Activated CD4-positive, alpha-beta T cell treated with anti-CD3 and anti-CD28 coated beads for 4 hours (primary cell): Measurements from ENCODE around the gene GNAQ.
"Not testable (repeated sequence)": the region's sequence is repeated elsewhere in the genome, so short reads cannot be mapped to it uniquely, and the experiment has no call there.

Source experiments
- DNase-seq, 2 donors: peaks; one replicate each; pipeline ENCODE4 v3.0.0-alpha.2; 2020

The GNAQ gene

DNA sequence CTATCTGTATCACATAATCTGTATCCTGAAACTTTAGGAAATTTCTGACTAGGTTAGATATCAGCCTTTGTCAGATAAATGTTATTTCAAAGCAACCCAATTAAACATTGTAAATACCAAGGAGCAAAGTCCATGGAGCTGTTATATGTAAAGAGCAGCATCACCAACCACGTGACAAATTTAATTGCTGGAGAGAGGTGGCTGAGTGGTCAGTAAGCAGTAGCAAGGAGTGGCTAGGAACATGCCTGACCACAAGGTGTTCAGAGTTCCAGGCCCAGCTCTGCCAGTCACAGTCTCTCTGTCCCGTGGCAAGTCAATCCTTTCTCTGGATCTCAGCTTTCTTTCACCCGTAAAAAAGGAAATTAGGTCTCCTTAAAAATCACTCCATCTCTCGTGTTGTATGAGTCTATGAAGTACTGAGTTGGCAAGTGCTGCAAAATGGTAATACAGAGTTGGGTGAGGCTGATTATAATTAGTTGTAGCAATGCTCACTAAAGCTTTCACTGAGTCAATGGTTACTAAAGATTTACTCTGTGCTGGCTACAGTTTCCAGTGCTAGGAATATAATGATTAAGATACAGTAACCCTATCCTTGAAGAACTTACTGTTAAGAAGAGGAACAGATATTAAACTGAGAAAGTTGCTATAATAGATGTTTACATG lies 166.1 kb downstream of the GNAQ start:
- DNase-seq, result no peak

DNA sequence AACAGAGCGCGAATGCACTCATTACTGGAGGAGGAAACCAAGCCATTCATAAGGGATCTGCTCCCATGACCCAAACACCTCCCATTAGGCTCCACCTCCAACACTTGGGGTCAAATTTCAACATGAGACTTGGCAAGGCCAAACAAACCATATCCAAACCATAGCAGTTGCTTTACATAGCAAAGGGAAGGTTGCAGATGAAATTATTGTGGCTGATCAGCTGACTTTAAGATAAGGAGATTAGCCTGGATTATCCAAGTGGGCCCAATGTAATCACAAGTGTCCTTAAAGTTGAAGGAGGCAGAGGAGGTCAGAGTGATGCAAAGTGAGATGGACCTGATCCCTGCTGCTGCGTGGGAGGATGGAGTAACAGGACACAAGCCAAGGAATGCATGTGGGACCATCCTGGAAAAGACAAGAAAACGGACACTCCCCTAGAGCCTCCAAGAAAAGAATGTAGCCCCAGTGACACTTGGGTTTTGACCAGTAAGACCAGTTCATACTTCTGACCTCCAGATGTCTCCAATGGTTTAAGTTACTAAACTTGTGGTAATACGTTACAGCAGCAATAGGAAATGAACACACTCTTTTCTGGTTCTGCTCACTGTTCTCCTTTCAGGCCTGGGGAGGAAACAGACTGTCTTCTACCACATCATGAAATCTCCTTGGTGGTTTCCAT lies 167.3 kb downstream of the GNAQ start:
- DNase-seq, result no peak

DNA sequence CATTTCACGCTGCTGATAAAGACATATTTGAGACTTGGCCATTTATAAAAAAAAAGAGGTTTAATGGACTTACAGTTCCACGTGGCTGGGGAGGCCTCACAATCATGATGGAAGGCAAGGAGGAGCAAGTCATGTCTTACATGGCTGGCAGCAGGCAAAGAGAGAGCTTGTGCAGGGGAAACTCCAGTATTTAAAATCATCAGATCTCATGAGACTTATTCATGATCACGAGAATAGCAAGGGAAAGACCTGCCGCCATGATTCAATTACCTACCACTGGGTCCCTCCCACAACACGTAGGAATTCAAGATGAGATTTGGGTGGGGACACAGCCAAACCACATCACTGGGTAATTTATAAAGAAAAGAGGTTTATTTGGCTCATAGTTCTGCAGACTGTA lies 168.0 kb downstream of the GNAQ start:
- DNase-seq, result not testable (repeated sequence)

DNA sequence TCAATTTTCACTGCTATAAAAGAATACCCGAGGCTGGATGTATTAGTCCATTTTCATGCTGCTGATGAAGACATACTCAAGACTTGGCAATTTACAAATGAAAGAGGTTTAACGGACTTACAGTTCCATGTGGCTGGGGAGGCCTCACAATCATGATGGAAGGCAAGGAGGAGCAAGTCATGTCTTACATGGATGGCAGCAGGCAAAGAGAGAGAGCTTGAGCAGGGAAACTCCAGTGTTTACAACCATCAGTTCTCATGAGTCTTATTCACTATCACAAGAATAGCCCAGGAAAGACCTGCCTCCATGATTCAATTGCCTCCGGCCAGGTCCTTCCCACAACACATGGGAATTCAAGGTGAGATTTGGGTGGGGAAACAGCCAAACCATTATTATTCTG lies 170.7 kb downstream of the GNAQ start:
- not testable (repeated sequence) for DNase-seq

DNA sequence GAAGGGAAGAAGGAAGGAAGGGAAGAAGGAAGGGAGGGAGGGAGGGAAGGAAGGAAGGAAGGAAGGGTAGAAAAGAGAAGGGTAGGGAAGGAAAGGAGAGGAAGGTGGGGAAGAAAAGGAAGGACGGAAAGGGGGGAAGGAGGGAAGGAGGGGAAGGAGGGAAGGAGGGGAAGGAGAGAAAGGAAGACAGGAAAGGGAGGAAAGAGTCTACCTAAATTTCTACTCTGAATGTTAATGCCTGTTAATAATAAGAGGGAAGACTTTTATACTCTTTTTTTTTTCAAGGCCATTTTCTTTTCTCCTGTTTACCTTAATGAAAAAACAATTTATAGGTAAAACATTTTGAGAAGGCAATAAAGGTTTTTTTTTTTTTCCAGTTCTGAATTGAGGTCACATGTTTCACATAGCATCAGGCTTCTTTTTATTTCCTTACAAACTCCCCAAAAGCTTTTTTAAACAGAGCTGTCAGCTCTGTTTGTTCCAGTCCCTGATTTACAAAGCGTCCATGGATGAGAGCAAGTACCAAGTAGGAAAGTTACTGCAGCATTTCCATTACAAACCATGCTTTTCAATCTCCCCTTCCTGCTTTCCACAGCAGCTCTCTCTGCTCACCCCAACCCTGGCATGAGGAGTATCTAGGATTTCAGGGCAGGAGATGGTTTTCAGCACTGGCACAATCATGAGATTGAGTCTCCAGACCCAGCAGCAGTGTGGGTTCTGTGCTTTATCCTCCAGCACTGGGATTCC lies 173.9 kb downstream of the GNAQ start:
- DNase-seq, result no peak

DNA sequence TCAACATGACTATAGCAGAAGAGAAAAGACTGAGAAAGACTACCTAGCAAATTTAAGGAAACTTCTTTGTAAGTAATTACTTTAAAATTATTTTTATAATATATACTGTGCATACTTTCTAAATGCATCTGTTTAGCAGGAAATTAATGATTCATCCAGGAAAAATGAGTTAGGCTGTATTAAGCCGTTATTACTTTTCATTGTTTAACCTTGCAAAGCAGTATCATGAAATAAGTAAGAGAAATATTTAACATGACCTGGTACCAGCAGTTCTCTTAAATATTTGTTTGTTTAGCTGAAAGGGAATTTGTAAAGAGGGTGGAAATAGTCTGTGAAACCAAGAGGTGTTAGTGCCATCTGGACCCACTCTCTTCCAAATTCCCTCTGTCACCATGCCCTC lies 175.0 kb downstream of the GNAQ start:
- no peak for DNase-seq

DNA sequence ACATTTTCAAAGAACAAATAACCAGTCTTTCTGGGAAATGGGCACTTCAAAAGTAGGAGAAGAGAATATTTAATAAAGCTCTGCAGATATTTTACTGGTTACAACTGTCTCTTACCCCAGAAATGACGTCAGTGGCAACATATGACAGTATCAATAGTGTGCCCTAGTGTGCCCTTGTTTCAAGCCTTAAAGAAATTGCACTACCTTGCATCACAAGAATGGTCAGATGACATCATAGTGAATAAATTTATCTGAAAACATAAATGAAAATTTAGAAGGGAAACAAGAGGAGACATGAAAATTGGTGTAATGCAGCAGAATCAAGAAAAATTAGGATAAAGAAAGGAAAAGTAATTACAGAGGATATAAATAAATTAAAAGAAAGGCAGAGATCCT lies 176.7 kb downstream of the GNAQ start:
- DNase-seq, result no peak

DNA sequence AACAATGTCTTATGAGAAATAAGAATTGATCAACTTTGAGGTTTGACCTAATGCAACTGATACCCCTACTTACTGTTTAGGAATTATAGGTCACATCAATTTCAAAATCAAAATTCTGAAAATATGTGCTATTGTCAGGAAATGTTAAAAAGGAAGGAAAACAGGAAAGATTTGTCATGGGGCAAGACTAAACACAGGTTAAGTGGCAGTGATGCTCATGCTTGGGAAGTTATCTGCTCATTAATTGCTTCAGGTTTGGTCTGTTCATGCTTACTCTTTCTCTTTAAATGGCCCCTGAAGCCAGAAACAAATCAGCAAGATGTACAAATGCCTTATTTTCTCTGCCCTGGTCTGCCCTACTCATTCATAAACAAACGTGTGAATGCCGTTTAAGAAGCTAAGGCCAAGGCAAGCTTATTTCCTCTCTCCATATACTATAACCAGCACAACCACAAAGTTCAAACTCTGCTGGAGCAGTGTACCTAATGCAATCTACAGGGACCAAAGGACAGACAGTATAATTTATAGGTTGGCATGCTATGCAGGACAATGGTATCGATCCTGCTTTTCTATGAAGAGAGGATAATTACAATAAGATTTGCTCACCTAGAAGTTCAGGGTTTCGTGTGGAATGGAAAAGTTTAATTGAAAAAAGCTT lies 177.2 kb downstream of the GNAQ start:
- no peak for DNase-seq

DNA sequence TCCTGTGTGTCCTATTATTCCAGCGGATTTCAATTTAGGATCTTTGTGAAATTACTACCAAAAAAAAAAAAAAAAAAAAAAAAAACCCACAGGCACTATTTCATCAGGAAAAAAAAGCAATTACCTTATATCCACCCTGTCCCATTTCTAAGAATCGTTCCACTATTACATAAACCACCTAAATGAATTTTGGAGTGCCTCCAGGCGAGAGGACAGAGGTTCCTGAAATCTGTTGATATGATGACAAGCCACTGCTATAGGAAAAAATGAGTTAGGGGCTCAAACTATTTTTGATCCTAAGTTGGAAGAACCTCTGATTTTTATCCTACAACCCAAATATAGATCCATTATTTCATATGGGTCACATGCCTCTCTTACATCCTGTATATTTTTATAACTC lies 177.9 kb downstream of the GNAQ start:
- no peak for DNase-seq

DNA sequence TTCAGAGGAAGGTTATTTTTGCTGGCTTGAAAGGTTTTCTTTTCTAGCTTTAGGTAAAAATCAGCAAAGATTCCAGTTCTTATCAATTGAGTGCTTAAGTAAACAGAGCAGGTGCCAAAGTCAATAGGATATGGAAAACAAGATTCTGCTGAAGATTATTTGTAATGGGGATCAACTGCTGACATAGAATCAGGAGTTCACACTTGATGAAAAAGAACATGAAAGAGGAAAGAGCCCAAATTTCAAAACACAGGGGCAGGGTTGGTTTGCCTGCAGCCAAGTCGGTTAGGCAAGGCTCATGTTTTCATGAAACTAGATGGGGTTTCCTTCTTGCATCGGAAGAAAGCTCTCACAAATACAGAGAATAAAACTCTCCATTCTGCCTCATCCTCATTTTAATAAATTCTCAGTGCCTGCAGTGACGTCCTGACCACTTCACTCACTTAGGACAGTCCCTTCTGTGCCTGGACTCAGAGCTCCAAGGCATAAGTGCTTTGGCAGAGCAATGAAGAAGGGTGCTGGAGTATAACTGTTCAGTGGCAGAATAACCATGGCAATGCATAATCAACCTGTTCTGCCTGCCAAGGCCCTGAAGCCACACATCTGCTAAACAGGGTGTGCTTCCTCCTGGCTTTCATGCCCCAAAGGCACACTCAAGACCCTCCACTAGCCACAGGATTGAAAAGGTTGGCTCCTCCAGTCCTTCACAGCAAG lies 179.6 kb downstream of the GNAQ start:
- no peak for DNase-seq

DNA sequence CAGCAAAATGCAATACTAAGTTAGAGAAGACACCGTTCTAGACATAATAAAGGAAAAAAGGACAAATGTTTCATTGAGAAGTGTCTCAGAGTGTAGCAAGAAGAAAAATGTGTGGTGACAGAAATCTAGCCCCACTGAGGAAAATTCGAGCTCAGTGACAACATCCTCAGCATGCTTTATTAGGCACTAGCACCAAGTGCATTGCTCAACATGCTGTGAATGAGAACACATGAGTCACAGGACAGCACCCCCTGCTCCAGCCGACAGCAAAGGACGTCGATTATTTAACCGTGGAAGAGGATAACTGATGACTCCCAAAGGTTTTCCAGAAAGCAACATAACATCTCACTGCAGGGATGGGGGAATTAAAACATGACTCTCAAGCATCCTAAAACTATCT lies 182.7 kb downstream of the GNAQ start:
- DNase-seq, result no peak

DNA sequence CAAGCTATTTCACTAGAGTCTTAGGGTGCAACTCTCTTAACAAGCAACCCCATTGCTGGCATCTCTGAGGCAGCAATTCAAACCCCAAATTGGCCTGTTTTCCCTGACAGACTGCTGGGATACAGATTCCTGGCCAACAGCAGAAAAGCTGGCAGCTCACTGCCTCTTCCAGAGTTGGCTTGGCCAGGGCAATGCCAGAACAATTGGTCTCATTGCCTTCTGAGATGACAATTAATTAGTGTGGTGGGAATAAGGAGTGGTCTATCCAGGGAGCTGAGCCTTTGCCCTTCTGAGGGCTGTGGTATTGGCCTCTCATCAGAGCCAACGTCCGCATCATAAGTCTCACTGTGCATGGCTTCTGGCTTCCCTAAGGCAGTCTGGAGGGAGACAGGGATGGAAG lies 183.2 kb downstream of the GNAQ start:
- DNase-seq, result no peak

DNA sequence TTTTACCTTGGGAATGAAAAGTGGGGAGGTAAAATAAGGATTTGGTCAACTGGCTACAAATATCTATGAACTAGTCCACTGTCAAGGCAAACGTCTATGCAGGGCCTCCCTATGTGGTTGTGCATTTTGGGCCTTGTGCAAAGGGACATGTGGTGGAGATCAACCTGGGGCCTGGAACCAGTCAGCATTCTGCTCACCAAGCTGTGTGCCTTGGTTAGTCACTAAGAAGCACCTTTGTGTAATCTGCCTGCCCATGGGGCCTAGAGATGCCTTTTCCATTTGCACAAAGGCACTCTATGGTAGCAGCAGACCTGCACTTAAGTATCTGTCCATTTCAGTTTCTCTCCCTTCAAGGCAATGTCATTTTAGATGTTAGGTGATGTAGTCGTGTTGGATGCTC lies 184.0 kb downstream of the GNAQ start:
- no peak for DNase-seq

DNA sequence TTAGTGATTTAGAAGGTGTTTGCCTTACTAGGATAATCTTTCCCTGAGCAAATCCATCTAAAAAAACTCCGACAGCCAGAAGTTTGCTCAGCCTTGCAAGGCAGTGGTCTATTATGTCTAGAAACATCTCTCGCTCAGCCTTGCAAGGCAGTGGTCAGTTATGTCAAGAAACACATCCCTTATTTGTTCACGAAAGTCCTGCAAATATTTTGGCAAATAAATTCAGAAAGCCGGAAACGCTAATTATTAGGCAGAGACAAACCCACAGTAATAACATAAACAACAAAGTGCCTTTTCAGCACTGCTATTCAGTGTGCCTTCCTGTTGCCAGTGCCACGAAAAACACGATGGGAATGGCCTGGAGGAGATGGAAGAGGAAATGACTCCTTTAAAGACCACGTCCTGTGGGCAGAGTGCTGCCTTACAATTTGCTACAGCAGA lies 184.5 kb downstream of the GNAQ start:
- DNase-seq, result no peak

DNA sequence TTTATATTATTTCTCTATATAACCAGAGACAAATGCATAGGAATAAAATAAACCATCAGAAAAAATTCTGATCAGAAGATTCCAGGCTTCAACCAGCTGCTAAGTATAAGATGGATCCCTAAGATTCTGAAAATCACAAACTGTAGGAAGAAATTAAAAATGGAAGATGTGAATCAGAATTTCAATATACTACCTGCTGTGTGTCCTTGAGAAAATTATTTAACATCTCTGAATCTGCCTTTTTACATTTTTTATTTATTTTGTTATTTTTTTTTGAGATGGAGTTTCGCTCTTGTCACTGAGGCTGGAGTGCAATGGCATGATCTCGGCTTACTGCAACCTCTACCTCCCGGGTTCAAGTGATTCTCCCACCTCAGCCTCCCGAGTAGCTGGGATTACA lies 187.2 kb downstream of the GNAQ start:
- no peak for DNase-seq

DNA sequence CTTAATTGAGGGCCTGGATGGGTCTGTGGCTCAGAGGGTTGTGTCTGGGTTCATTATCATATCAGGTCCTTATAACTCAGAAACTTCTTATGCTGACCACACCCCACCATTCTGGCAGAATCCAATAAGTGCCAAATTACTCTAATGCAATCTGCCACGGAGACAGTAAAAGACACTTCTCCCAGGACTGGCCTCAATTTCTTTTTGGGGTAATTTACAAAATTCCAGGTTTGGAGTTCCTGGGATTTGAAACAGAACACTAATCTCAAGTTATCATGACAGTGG lies 187.8 kb downstream of the GNAQ start:
- DNase-seq, result no peak

DNA sequence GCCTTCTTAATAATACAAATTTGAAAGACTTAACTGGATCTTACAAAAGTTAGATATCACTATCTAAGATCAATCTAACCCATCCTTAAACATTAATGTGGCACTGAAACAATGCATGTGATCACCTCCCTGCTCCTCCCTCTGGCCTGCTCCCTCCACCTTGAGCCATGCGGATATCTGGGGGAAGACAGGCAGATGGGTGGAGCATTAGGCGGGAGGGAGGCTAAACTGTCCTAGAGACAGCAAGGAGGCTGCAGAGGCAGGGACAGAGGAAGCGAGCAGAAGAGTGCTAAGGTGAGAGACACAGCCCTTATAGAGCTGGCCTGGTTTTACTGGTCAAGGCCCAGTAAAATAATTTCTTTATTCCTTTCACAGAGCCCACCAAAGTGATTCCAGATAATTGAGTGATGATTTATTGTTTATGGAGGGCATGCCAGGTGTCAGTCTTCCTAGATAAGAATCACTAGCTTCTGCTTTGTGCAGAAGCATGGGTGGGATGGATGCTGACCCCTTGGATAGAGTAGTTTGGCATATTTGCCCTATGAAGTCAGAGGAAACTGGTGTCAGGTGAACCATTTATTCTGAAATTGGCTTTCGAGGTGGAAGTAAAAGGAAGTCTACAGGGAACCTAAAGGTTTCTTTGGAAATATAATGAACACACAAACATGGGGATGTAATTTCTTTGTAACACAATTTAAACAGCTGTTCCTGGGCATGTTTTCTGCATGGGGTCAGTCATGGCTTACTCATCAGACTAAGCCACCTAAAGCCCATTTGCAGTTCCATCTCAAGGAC lies 188.3 kb downstream of the GNAQ start:
- no peak for DNase-seq

DNA sequence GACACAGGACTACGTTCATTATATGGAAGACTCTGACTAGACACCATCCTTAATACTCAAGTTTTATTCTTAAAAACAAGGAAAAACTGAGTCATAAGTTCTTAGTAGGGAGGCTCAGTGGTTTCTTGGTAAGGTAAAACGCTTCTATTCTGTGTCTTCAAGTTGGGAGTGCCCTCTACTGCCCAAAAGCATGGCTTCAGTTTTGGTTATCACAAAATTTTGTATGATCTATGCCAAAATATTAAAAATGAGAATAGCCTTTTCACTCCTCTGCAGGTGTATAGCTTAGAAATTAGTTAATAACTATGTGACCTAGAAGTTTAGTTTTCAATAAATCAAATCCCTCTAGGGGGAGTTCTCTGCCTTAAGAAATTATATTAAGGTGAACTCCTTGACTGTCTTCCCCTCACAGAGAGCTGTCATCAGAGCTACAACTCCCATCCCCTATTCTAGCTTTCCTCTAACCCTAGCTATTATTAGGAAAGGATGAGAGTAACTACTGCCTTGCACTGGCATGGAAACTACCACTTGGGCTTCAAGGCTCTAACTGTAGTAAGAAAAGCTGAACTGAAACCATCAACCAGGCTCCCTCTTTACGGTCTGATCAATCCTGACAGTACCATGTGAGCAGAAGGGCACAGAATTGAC lies 189.7 kb downstream of the GNAQ start:
- DNase-seq, result no peak

DNA sequence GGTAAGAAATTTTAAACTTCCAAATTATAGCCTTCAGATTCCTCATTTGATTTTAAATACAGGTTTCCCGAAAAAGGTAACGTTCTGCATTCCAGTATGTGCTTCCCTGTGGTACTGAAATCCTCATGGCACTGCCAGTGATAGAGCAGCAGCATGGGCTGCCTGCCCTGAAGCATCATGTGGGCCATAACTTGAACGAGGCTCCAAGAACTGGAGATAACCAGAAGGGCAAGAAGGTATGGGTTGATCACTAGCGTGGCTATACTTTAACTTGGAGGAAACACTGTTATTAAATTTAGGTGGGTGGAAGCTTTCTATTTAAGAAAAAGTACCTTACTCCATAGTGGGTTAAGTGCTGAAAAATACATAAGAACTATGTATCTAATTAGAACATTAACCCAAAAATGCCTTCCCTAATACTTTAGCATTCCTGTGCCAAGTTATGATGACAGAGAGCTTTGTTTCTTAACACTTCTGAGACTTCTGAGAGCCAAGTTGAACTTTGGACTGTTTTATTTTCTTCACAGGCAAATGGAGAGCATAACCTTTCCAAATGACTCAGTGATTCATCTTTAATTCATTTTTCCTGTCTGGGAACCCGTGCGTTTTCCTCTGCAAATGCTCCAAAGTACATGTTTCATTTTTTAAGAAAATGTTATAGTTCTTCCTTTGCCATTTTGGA lies 192.0 kb downstream of the GNAQ start:
- no peak for DNase-seq

DNA sequence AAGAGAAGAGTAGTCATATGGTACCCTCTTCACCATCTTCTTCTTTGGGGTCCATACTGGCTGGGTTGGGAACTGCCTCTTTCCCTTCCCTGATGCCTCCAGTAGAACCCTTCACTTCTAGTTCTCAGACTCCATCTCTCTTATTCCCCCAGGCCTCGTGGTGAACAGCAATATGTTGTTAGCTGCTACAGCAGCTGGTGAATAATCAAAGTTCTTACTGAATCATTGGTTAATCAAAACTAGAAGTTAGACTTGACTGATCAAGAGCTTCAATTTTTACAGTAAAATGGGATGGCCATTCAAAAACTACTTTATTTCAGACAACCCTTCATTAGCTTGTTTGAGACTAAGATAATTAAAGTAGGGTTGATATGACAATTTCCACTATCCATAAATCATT lies 192.6 kb downstream of the GNAQ start:
- no peak for DNase-seq

DNA sequence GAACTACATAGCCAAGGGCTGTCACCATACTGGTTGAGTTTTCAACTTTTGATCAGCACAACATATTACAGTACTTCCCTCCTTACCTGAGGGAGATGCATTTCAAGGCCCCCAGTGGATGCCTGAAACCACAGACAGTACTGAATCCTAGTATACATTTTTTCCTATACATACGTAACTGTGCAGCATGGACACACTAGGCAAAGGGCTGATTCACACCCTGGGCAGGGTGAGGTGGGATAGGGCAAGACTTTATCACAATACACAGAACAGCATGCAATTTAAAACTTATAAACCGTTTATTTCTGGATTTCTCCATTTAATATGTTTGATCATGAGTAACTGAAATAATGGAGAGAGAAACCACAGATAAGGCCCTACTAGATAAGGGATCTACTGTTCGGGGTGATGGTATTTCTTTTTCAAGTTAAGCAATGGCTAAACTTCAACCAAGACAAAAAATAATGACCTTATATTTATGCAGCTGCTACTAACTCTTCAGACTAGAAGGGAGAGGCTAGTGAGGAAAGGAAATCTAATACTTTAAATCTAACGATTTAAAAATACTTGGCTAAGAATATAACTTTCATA lies 196.6 kb downstream of the GNAQ start:
- no peak for DNase-seq
